ENCODE data around the gene ADAMTS10. TPM values are rescaled to one million over a fixed set of nuclear protein-coding genes. Genes with fewer than 3 reads are reported as not detected.

Gene ADAMTS10
- total RNA-seq, 1 experiment from 2014 or later = 10.2 TPM

GRCh38 chr19:8657869-8658268, 47.4 kb upstream of the ADAMTS10 start:
- no peak overlapping the region for H3K27ac ChIP-seq (ENCODE audit: low read depth, low read length)
- ATAC-seq = no peak
- no peaks in the 10 kb centered on the region for H3K36me3 ChIP-seq (ENCODE audit: control insufficient read depth in 1 of 2, insufficient read depth in 2 of 2, low read length in 2 of 2)
- no peak for TF ChIP-seq SIN3A (IDR thresholded peaks at IDR 0.05; ENCODE audit: low read depth)
- TF ChIP-seq RAD21 (IDR thresholded peaks at IDR 0.05; ENCODE audit: low read depth) = no peak
- TF ChIP-seq JUND (IDR thresholded peaks at IDR 0.05) = no peak
- no peak for TF ChIP-seq CTCF (IDR thresholded peaks at IDR 0.05 in 2 of 3, conservative IDR thresholded peaks at IDR 0.05 in 1 of 3; ENCODE audit: borderline replicate concordance in 1 of 3, insufficient read depth in 1 of 3, low read depth in 2 of 3, low read length in 2 of 3)
- TF ChIP-seq ELF1 (IDR thresholded peaks at IDR 0.05; ENCODE audit: borderline replicate concordance, low read depth) = no peak
- no peak for TF ChIP-seq ATF3 (IDR thresholded peaks at IDR 0.05)
- TF ChIP-seq SP1 (IDR thresholded peaks at IDR 0.05; ENCODE audit: low read depth) = no peak
- no peak for TF ChIP-seq TCF7L2 (IDR thresholded peaks at IDR 0.05; ENCODE audit: borderline replicate concordance, extremely low read depth, insufficient read depth, insufficient read length)
- TF ChIP-seq EZH2 (IDR thresholded peaks at IDR 0.05) = no peak
- no peak for TF ChIP-seq POLR2A (IDR thresholded peaks at IDR 0.05; ENCODE audit: borderline replicate concordance, extremely low read depth, insufficient read depth, insufficient read length)
- no peak for TF ChIP-seq ZFX (IDR thresholded peaks at IDR 0.05)
- TF ChIP-seq CBX3 (IDR thresholded peaks at IDR 0.05; ENCODE audit: low read depth) = no peak
- TF ChIP-seq YY1 (IDR thresholded peaks at IDR 0.05; ENCODE audit: extremely low read depth, insufficient replicate concordance, low read depth, low read length) = no peak
- TF ChIP-seq EGR1 (IDR thresholded peaks at IDR 0.05; ENCODE audit: low read depth) = no peak
- TF ChIP-seq CEBPB (IDR thresholded peaks at IDR 0.05; ENCODE audit: low read depth) = no peak
- no peak for TF ChIP-seq EZH2phosphoT487 (IDR thresholded peaks at IDR 0.05; ENCODE audit: borderline replicate concordance)
- no peak for TF ChIP-seq MAX (IDR thresholded peaks at IDR 0.05)
- TF ChIP-seq FOSL1 (IDR thresholded peaks at IDR 0.05; ENCODE audit: low read depth) = no peak
- no peak for TF ChIP-seq SRF (IDR thresholded peaks at IDR 0.05; ENCODE audit: low read depth)
- no peak for TF ChIP-seq ZBTB33 (IDR thresholded peaks at IDR 0.05; ENCODE audit: extremely low read depth, insufficient replicate concordance, low read length)
- H2AFZ ChIP-seq (ENCODE audit: low read depth, low read length, poor library complexity, severe bottlenecking) = no peak overlapping the region
- no peak overlapping the region for H3K4me3 ChIP-seq (replicated peaks in 1 of 2; ENCODE audit: low read depth in 1 of 2, low read length in 2 of 2)
- no peaks in the 10 kb centered on the region for H3K9me3 ChIP-seq (ENCODE audit: control insufficient read depth in 1 of 2, insufficient read depth in 1 of 2, low read depth in 1 of 2, low read length in 2 of 2)
- H3K4me1 ChIP-seq (ENCODE audit: control insufficient read depth in 1 of 2, insufficient read depth in 2 of 2, low read length in 2 of 2) = peaks cover 0 to 7% of the 10 kb centered on the region in 2 experiments; a peak in 1 of 4 replicates
- ChIA-PET CTCF (no interaction called here), RAD21 (ENCODE audit: low non-redundant PET in 1 of 2, low total read pairs in 2 of 2, uncharacterized antibody in 2 of 2, unreplicated experiment in 2 of 2) (no interaction called here), POLR2A (no interaction called here)
- no peaks in the 10 kb centered on the region for H3K79me2 ChIP-seq (ENCODE audit: insufficient read depth, low read length)
- H3K9me2 ChIP-seq (ENCODE audit: insufficient read depth) = no peaks in the 10 kb centered on the region
- H3K4me2 ChIP-seq (ENCODE audit: low read length) = no peak overlapping the region
- intact Hi-C loops (cut with micrococcal nuclease) = no loop called here
- no TSS peak for BruUV-seq (replicated peaks)
- no peak overlapping the region for H3K9ac ChIP-seq (ENCODE audit: low read length)
- no peaks in the 10 kb centered on the region for H4K20me1 ChIP-seq (ENCODE audit: insufficient read depth)
- H3K27me3 ChIP-seq (ENCODE audit: insufficient read depth, low read length) = no peaks in the 10 kb centered on the region
- DNase-seq (ENCODE audit: low read depth, low spot score) = no peak
